K562 (cell line): ENCODE measurements around the gene CLTC. TPM values are rescaled to one million over a fixed set of nuclear protein-coding genes. Genes with fewer than 3 reads are reported as not detected.

Experiments
- CBFA2T3 ChIP-seq: fragments of 450-650 bp; IDR thresholded peaks from 2 replicates; pipeline ENCODE4 v1.6.1; 2017
- GATAD2A ChIP-seq: fragments of 450-650 bp; IDR thresholded peaks from 2 replicates; pipeline ENCODE4 v1.6.1; 2017
- HDAC1 ChIP-seq, 2 experiments: fragments of 450-650 bp; IDR thresholded peaks; 2 replicates each; pipeline ENCODE4 v1.6.1; 2016 to 2017; ENCODE audit warnings: inconsistent platforms in 1 of 2, mild to moderate bottlenecking in 1 of 2, moderate library complexity in 1 of 2
- MAZ ChIP-seq, 2 experiments: fragments of 450-650 bp in 1 of 2; sonication (generic) in 1 of 2; formaldehyde crosslinking; IDR thresholded peaks in 1 of 2; conservative IDR thresholded peaks in 1 of 2; 2 replicates each; pipeline versions ENCODE4 v1.4.0 to v1.5.0; 2020; ENCODE audit warnings: mild to moderate bottlenecking in 1 of 2, missing genetic modification reagents in 1 of 2
- NFIX ChIP-seq: fragments of 250-450 bp; sonication (Bioruptor Pico); IDR thresholded peaks from 2 replicates; pipeline ENCODE4 v1.4.0; 2020; ENCODE audit warnings: low read depth, mild to moderate bottlenecking, moderate library complexity
- NFRKB ChIP-seq: fragments of 450-650 bp; IDR thresholded peaks from 2 replicates; pipeline ENCODE4 v1.6.1; 2016; ENCODE audit warnings: low read depth
- POLR2G ChIP-seq: fragments of 200-400 bp; formaldehyde crosslinking; IDR thresholded peaks from 2 replicates; pipeline ENCODE4 v1.6.1; 2017; ENCODE audit warnings: low read depth, mild to moderate bottlenecking, antibody characterized with exemption, low read length, moderate library complexity
- RAD51 ChIP-seq: fragments of 450-650 bp; IDR thresholded peaks from 2 replicates; pipeline ENCODE4 v1.7.1; 2016; ENCODE audit warnings: low read depth, mild to moderate bottlenecking, borderline replicate concordance
- RB1 ChIP-seq: fragments of 450-650 bp; IDR thresholded peaks from 2 replicates; pipeline ENCODE4 v1.6.1; 2017; ENCODE audit warnings: low read depth, mild to moderate bottlenecking
- SMARCA5 ChIP-seq: fragments of 450-650 bp; IDR thresholded peaks from 2 replicates; pipeline ENCODE4 v1.6.1; 2016
- SNRNP70 ChIP-seq: fragments of 200-400 bp; formaldehyde crosslinking; optimal IDR thresholded peaks from 2 replicates; pipeline ENCODE3; 2017; ENCODE audit warnings: low read depth, low read length
- SP1 ChIP-seq: sonication (generic); formaldehyde crosslinking; IDR thresholded peaks from 2 replicates; pipeline ENCODE4 v1.8.1; 2022; ENCODE audit warnings: mild to moderate bottlenecking, missing genetic modification reagents
- TAF1 ChIP-seq: IDR thresholded peaks from 2 replicates; pipeline ENCODE4 v1.6.1; 2011; ENCODE audit warnings: mild to moderate bottlenecking, low read length, moderate library complexity; ENCODE audit not compliant: insufficient read depth, control insufficient read depth, severe bottlenecking; ENCODE audit errors: extremely low read depth
- TEAD4 ChIP-seq, 2 experiments: sonication (generic) in 1 of 2; formaldehyde crosslinking in 1 of 2; IDR thresholded peaks; 2 replicates each; pipeline versions ENCODE4 v1.6.1 to v1.8.0; 2012 to 2022; ENCODE audit warnings: borderline replicate concordance in 1 of 2, inconsistent platforms in 1 of 2, low read length in 1 of 2, mild to moderate bottlenecking in 1 of 2, missing genetic modification reagents in 1 of 2
- polyA plus RNA-seq, 8 experiments: library from polyadenylated mRNA; depleted of rRNA in 4 of 8; stranded (reverse) in 5 of 8; unstranded in 3 of 8; fragments of >200 nt; fragmentation: Nextera tagmentation in 2 of 8; fragmentation: Illumina TruSeq in 1 of 8; extraction: Ambion mirVana in 2 of 8; extraction: Trizol in 1 of 8; gene quantifications; 2 replicates each; pipeline versions ENCODE4 v1.2.1 to v1.2.3, GENCODE V29; 2011 to 2014; ENCODE audit warnings: inconsistent platforms in 1 of 8, missing spikeins in 1 of 8
- total RNA-seq, 7 experiments: library from RNA; depleted of rRNA in 6 of 7; stranded (reverse); fragments of >200 nt in 6 of 7; fragmentation: Illumina TruSeq in 2 of 7; extraction: Trizol in 2 of 7; gene quantifications; 2 replicates each; pipeline versions ENCODE4 v1.2.1 to v1.2.3, GENCODE V29; 2011 to 2021; ENCODE audit warnings: low replicate concordance in 1 of 7
- TF ChIP-seq, protein P1 (sequence below): fragments of 450-650 bp; IDR thresholded peaks from 2 replicates; pipeline ENCODE4 v1.6.1; 2014; ENCODE audit warnings: low read depth, mild to moderate bottlenecking, moderate library complexity, borderline replicate concordance
- TF ChIP-seq, protein P2 (sequence below): fragments of 250-450 bp; sonication (Bioruptor Pico); IDR thresholded peaks from 2 replicates; pipeline ENCODE4 v1.8.0; 2021; ENCODE audit warnings: moderate library complexity, mild to moderate bottlenecking, inconsistent platforms
- TF ChIP-seq, protein P3 (sequence below), 2 experiments: fragments of 450-650 bp; IDR thresholded peaks; 2 replicates each; pipeline ENCODE4 v1.6.1; 2016; ENCODE audit warnings: mild to moderate bottlenecking in 2 of 2, borderline replicate concordance in 1 of 2, low read depth in 1 of 2, moderate library complexity in 1 of 2

The CLTC gene
- total and polyA plus RNA-seq, 9 of the 15 experiments (the other 6 are each of a cell fraction or from before 2014, with no cell fraction given): 115 to 267 (median 174) TPM

DNA sequence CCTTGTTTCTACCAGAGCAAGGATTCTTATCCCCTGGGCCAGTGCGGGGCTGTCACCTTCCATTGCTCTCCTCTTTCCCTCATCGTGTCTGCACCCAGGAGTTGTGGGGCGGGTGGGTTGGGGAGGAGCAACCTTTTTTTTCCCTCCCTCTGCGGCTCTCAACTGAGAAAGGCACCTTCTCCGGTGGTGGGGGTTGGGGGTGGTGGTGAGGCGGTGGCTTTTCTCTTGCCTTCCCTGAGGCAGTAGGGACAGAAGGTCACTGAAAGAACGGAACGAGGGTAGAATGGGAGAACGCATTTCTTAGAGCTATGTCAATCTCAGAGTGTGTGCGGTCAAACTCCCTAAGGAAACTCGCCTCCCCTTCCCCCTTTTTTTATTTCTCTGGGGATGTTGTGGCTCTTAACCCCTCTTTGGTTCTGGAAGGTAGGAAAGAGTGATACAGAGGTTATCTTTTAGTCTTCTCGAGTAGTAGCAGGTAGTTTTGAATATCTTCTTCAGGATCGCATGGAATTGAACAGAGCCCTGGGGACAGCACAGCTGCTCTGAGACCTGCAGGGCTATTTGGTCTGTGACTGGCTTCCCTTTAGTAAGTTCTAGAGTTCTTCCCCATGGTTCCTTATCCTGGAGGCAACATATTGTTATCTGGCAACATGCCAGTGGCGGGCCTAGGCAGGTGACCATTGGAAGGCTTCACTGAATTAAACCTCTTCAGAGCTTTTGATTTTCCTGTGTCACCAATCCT lies 994 bp downstream of the CLTC start (continued):
- TF ChIP-seq RAD51: peak; percentile 24; the same call in 1 of the 2 replicates
- TF ChIP-seq, protein P1, sequence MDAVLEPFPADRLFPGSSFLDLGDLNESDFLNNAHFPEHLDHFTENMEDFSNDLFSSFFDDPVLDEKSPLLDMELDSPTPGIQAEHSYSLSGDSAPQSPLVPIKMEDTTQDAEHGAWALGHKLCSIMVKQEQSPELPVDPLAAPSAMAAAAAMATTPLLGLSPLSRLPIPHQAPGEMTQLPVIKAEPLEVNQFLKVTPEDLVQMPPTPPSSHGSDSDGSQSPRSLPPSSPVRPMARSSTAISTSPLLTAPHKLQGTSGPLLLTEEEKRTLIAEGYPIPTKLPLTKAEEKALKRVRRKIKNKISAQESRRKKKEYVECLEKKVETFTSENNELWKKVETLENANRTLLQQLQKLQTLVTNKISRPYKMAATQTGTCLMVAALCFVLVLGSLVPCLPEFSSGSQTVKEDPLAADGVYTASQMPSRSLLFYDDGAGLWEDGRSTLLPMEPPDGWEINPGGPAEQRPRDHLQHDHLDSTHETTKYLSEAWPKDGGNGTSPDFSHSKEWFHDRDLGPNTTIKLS: peak; percentile 77; the same call in 1 of the 2 replicates
- TF ChIP-seq HDAC1 (IDR thresholded peaks at IDR 0.05): peak in 1 of 2 experiments; percentile 51; a peak in 1 of 4 replicates
- peak; percentile 90 for TF ChIP-seq NFIX (CRISPR knock-in tag)
- TF ChIP-seq, protein P2, sequence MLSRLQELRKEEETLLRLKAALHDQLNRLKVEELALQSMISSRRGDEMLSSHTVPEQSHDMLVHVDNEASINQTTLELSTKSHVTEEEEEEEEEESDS (CRISPR knock-in tag): no peak
- TF ChIP-seq MAZ (CRISPR knock-in tag; conservative IDR thresholded peaks at IDR 0.05 in 1 of 2, IDR thresholded peaks at IDR 0.05 in 1 of 2): 0 out of 4 replicates have a peak, but pooled peaks of 1 of the 2 experiments have one; percentile 15
- no peak for TF ChIP-seq GATAD2A
- TF ChIP-seq CBFA2T3: peak; percentile 50; the same call in 1 of the 2 replicates
- TF ChIP-seq POLR2G: no peak
- TF ChIP-seq TAF1: peak; percentile 8
- 0 out of 2 replicates have a peak, but pooled peaks have one; percentile 29 for TF ChIP-seq NFRKB
- no peak for TF ChIP-seq SMARCA5
- TF ChIP-seq SNRNP70: no peak
- peak; percentile 47 for TF ChIP-seq TEAD4 (IDR thresholded peaks at IDR 0.05; ENCODE audit: low read length)
- no peak for TF ChIP-seq TEAD4 (CRISPR knock-in tag; IDR thresholded peaks at IDR 0.05; ENCODE audit: borderline replicate concordance)
- TF ChIP-seq RB1: no peak
- TF ChIP-seq SP1 (CRISPR knock-in tag): 0 out of 2 replicates have a peak, but pooled peaks have one; percentile 50
- TF ChIP-seq, protein P3, sequence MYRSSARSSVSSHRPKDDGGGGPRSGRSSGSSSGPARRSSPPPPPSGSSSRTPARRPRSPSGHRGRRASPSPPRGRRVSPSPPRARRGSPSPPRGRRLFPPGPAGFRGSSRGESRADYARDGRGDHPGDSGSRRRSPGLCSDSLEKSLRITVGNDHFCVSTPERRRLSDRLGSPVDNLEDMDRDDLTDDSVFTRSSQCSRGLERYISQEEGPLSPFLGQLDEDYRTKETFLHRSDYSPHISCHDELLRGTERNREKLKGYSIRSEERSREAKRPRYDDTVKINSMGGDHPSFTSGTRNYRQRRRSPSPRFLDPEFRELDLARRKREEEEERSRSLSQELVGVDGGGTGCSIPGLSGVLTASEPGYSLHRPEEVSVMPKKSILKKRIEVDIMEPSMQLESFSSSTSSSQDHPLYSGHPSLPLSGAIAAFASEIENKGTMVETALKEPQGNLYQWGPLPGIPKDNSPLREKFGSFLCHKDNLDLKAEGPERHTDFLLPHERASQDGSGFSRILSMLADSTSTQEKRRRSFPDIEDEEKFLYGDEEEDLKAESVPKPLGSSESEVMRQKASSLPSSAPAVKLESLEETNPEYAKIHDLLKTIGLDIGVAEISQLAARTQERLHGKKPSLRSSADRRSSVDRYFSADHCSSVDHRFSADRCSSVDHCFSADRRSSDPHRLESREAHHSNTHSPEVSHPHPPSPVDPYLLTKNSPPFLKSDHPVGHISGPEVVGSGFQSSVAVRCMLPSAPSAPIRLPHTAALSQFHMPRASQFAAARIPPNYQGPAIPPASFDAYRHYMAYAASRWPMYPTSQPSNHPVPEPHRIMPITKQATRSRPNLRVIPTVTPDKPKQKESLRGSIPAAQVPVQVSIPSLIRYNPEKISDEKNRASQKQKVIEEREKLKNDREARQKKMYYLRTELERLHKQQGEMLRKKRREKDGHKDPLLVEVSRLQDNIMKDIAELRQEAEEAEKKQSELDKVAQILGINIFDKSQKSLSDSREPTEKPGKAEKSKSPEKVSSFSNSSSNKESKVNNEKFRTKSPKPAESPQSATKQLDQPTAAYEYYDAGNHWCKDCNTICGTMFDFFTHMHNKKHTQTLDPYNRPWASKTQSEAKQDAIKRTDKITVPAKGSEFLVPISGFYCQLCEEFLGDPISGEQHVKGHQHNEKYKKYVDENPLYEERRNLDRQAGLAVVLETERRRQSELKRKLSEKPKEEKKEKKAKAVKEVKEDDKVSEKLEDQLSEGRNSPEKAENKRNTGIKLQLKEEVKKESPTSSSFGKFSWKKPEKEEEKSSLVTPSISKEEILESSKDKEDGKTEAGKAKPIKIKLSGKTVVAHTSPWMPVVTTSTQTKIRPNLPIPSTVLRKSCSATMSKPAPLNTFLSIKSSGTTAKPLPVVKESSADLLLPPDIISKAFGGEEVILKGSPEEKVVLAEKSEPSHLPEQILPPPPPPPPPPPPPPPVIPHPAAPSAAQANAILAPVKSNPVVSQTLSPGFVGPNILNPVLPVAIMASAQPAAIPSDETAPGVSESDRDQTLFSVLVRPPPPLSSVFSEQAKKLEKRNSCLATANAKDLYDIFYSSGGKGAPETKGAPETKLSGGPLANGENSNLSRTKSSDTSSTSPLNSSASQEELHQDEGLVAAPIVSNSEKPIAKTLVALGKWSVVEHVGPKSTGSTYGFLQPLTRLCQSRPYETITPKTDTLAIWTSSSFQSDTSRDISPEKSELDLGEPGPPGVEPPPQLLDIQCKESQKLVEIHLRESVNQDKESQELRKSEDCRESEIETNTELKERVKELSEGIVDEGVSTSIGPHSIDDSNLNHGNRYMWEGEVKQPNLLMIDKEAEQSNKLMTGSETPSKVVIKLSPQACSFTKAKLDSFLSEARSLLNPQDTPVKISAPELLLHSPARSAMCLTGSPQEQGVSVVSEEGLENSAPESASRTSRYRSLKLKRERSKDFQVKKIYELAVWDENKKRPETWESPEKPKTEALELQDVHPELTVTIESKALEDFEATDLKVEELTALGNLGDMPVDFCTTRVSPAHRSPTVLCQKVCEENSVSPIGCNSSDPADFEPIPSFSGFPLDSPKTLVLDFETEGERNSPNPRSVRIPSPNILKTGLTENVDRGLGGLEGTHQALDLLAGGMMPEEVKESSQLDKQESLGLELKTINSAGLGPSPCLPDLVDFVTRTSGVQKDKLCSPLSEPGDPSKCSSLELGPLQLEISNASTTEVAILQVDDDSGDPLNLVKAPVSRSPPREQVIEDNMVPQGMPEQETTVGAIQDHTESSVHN (IDR thresholded peaks at IDR 0.05; ENCODE audit: borderline replicate concordance in 1 of 2, low read depth in 1 of 2): no peak
